Fibroblast of mammary gland (primary cell): ENCODE data around the gene IL1RAPL2.
A peak's percentile ranks its signal among the peaks of the same experiment; 100 is the strongest.

ENCODE experiments used
- DNase-seq: peaks from one replicate; pipeline ENCODE4 v3.0.0-alpha.2; 2010; ENCODE audit warnings: low read depth
- H3K4me3 ChIP-seq: 2 replicates; pipeline ENCODE4 v1.5.1; 2011; ENCODE audit warnings: low read depth, mild to moderate bottlenecking, low read length, moderate library complexity; ENCODE audit not compliant: control insufficient read depth
- CTCF ChIP-seq: conservative IDR thresholded peaks from 2 replicates; pipeline ENCODE4 v1.5.1; 2011; ENCODE audit warnings: low read depth, low read length, inconsistent platforms; ENCODE audit not compliant: control insufficient read depth, insufficient read depth

The IL1RAPL2 gene

GRCh38 chrX:105117621-105118020 lies 551.6 kb downstream of the IL1RAPL2 start:
- no peak overlapping the region for H3K4me3 ChIP-seq
- DNase-seq: no peak
- no peak for TF ChIP-seq CTCF

- H3K4me3 ChIP-seq: no peak overlapping the region
- TF ChIP-seq CTCF: no peak
- DNase-seq: no peak
Measured at GRCh38 chrX:105120463-105120862, 554.5 kb downstream of the IL1RAPL2 start.

GRCh38 chrX:105121186-105121585 lies 555.2 kb downstream of the IL1RAPL2 start:
- no peak overlapping the region for H3K4me3 ChIP-seq
- TF ChIP-seq CTCF: no peak
- DNase-seq: no peak

- no peak overlapping the region for H3K4me3 ChIP-seq
- peak; percentile 10 for DNase-seq
- TF ChIP-seq CTCF: no peak
Measured at GRCh38 chrX:105126201-105126600, 560.2 kb downstream of the IL1RAPL2 start.

- DNase-seq: no peak
- no peak overlapping the region for H3K4me3 ChIP-seq
- no peak for TF ChIP-seq CTCF
Measured at GRCh38 chrX:105134273-105134672, 568.3 kb downstream of the IL1RAPL2 start.

- no peak for DNase-seq
- no peak for TF ChIP-seq CTCF
- H3K4me3 ChIP-seq: no peak overlapping the region
Measured at GRCh38 chrX:105136786-105137185, 570.8 kb downstream of the IL1RAPL2 start.

DNA sequence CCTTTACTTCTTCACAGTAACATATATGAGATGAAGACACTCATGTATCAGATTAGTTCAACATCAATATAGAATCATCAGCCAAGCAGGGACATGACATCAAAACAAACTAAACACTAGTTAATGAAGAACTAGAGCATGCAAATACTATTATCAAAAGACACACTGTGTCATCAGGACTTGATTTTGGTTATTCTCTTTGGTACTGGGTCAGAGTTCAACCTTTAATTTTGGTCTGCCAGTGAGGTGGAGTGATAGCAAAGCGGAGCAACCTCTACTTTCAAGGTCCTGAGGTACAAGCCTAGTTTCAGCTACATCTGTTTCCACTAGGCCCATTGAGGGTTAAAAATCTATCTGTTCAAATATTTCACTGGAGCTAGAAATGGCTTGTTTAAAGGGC lies 584.0 kb downstream of the IL1RAPL2 start:
- no peak for TF ChIP-seq CTCF
- no peak for DNase-seq

More for the DNA sequence above, 584.0 kb downstream of the IL1RAPL2 start:
- H3K4me3 ChIP-seq: no peak overlapping the region
